HepG2 (cell line): ENCODE data around the gene TMEM141.

Source experiments
- HCFC1 ChIP-seq: fragments of 150-350 bp; IDR thresholded peaks from 2 replicates; pipeline ENCODE4 v1.6.1; 2014; ENCODE audit warnings: low read depth, low read length
- MLLT10 ChIP-seq: sonication (generic); formaldehyde crosslinking; IDR thresholded peaks from 2 replicates; pipeline ENCODE4 v1.4.0; 2020; ENCODE audit warnings: missing genetic modification reagents
- RBM39 ChIP-seq: fragments of 200-400 bp; formaldehyde crosslinking; IDR thresholded peaks from one replicate; pipeline ENCODE4 v1.6.1; 2018; ENCODE audit warnings: antibody characterized with exemption, mild to moderate bottlenecking, low read depth, low read length; ENCODE audit not compliant: poor library complexity, severe bottlenecking
- TEAD2 ChIP-seq: sonication (generic); formaldehyde crosslinking; IDR thresholded peaks from 2 replicates; pipeline ENCODE4 v1.9.0; 2021; ENCODE audit warnings: missing genetic modification reagents
- XRCC5 ChIP-seq: fragments of 200-400 bp; formaldehyde crosslinking; optimal IDR thresholded peaks from 2 replicates; pipeline ENCODE3; 2017; ENCODE audit warnings: mild to moderate bottlenecking, low read length
- ZNF274 ChIP-seq: sonication (generic); formaldehyde crosslinking; IDR thresholded peaks from 2 replicates; pipeline ENCODE4 v1.5.1; 2020; ENCODE audit warnings: mild to moderate bottlenecking, missing genetic modification reagents
- ZNF562 ChIP-seq: sonication (generic); formaldehyde crosslinking; IDR thresholded peaks from 2 replicates; pipeline ENCODE4 v1.8.0; 2022; ENCODE audit warnings: missing genetic modification reagents, borderline replicate concordance
- TF ChIP-seq, protein P1 (sequence below): sonication (generic); formaldehyde crosslinking; IDR thresholded peaks from 2 replicates; pipeline ENCODE4 v1.4.0; 2020; ENCODE audit warnings: missing genetic modification reagents
- TF ChIP-seq, protein P2 (sequence below): sonication (generic); formaldehyde crosslinking; IDR thresholded peaks from 2 replicates; pipeline ENCODE4 v1.4.0; 2020; ENCODE audit warnings: mild to moderate bottlenecking, low read depth, missing genetic modification reagents
- TF ChIP-seq, protein P3 (sequence below): sonication (generic); formaldehyde crosslinking; IDR thresholded peaks from 2 replicates; pipeline ENCODE4 v1.5.1; 2020; ENCODE audit warnings: missing genetic modification reagents, mild to moderate bottlenecking, borderline replicate concordance
- TF ChIP-seq, protein P4 (sequence below): sonication (generic); formaldehyde crosslinking; IDR thresholded peaks from 2 replicates; pipeline ENCODE4 v1.5.1; 2020; ENCODE audit warnings: mild to moderate bottlenecking, moderate library complexity, missing genetic modification reagents
- TF ChIP-seq, protein P5 (sequence below): IDR thresholded peaks from 2 replicates; pipeline ENCODE4 v1.4.0; 2020; ENCODE audit warnings: mild to moderate bottlenecking, missing genetic modification reagents
- TF ChIP-seq, protein P6 (sequence below): IDR thresholded peaks from 2 replicates; pipeline ENCODE4 v1.6.1; 2012; ENCODE audit warnings: low read depth, low read length, improper control_type of control experiment

DNA sequence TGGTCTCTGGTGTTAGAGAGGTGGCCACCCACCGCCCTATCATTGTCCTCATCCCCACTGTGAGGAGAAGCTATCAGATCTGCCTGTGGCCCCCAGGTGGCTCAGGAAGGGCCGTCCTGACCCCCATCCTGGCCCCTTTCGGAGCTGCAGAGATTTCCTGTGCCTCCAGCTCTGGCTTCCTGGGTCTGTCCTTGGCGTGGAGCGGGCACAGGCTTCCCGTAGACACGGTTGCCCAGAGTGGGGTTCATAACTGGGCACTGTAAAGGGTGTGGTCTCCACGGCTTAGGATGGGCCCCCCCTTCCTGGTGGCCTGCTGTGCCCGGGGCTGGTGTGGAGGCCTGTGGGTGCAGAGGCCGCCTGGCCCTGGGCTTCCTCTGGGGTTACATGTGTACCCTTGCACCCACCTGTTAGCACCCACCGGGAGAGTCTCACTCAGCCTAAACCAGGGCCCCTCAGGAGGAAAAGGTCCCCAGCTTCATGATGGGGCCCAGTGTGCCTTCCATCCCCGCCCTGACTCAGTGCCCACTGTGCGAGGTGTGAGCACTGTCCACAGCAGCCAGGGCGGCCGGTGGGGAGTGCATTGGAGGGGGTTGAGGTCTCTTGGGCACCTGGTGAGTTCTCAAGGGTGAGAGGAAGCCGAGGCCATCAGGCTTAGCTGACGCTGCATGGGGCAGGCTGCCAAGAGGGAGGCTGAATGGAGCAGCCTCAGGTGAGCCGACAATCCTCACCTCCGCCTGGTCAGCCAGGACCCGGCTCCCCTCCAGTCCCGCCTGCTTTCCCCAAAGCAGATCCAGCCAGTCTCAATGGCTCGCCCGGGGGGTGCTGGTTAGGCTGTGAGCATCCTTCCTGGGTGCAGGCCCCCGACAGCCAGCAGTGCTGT lies 35.8 kb downstream of the TMEM141 start:
- TF ChIP-seq ZNF274 (CRISPR knock-in tag) (no peak), RBM39 (no peak), XRCC5 (no peak), MLLT10 (CRISPR knock-in tag) (no peak), HCFC1 (no peak), TEAD2 (no peak), ZNF562 (no peak)
- TF ChIP-seq, protein P1, sequence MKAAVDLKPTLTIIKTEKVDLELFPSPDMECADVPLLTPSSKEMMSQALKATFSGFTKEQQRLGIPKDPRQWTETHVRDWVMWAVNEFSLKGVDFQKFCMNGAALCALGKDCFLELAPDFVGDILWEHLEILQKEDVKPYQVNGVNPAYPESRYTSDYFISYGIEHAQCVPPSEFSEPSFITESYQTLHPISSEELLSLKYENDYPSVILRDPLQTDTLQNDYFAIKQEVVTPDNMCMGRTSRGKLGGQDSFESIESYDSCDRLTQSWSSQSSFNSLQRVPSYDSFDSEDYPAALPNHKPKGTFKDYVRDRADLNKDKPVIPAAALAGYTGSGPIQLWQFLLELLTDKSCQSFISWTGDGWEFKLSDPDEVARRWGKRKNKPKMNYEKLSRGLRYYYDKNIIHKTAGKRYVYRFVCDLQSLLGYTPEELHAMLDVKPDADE = no peak
- TF ChIP-seq, protein P2, sequence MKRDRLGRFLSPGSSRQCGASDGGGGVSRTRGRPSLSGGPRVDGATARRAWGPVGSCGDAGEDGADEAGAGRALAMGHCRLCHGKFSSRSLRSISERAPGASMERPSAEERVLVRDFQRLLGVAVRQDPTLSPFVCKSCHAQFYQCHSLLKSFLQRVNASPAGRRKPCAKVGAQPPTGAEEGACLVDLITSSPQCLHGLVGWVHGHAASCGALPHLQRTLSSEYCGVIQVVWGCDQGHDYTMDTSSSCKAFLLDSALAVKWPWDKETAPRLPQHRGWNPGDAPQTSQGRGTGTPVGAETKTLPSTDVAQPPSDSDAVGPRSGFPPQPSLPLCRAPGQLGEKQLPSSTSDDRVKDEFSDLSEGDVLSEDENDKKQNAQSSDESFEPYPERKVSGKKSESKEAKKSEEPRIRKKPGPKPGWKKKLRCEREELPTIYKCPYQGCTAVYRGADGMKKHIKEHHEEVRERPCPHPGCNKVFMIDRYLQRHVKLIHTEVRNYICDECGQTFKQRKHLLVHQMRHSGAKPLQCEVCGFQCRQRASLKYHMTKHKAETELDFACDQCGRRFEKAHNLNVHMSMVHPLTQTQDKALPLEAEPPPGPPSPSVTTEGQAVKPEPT (CRISPR knock-in tag) = no peak
- TF ChIP-seq, protein P3, sequence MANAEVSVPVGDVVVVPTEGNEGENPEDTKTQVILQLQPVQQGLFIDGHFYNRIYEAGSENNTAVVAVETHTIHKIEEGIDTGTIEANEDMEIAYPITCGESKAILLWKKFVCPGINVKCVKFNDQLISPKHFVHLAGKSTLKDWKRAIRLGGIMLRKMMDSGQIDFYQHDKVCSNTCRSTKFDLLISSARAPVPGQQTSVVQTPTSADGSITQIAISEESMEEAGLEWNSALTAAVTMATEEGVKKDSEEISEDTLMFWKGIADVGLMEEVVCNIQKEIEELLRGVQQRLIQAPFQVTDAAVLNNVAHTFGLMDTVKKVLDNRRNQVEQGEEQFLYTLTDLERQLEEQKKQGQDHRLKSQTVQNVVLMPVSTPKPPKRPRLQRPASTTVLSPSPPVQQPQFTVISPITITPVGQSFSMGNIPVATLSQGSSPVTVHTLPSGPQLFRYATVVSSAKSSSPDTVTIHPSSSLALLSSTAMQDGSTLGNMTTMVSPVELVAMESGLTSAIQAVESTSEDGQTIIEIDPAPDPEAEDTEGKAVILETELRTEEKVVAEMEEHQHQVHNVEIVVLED = no peak
- TF ChIP-seq, protein P4, sequence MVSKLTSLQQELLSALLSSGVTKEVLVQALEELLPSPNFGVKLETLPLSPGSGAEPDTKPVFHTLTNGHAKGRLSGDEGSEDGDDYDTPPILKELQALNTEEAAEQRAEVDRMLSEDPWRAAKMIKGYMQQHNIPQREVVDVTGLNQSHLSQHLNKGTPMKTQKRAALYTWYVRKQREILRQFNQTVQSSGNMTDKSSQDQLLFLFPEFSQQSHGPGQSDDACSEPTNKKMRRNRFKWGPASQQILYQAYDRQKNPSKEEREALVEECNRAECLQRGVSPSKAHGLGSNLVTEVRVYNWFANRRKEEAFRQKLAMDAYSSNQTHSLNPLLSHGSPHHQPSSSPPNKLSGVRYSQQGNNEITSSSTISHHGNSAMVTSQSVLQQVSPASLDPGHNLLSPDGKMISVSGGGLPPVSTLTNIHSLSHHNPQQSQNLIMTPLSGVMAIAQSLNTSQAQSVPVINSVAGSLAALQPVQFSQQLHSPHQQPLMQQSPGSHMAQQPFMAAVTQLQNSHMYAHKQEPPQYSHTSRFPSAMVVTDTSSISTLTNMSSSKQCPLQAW = no peak
- TF ChIP-seq, protein P5, sequence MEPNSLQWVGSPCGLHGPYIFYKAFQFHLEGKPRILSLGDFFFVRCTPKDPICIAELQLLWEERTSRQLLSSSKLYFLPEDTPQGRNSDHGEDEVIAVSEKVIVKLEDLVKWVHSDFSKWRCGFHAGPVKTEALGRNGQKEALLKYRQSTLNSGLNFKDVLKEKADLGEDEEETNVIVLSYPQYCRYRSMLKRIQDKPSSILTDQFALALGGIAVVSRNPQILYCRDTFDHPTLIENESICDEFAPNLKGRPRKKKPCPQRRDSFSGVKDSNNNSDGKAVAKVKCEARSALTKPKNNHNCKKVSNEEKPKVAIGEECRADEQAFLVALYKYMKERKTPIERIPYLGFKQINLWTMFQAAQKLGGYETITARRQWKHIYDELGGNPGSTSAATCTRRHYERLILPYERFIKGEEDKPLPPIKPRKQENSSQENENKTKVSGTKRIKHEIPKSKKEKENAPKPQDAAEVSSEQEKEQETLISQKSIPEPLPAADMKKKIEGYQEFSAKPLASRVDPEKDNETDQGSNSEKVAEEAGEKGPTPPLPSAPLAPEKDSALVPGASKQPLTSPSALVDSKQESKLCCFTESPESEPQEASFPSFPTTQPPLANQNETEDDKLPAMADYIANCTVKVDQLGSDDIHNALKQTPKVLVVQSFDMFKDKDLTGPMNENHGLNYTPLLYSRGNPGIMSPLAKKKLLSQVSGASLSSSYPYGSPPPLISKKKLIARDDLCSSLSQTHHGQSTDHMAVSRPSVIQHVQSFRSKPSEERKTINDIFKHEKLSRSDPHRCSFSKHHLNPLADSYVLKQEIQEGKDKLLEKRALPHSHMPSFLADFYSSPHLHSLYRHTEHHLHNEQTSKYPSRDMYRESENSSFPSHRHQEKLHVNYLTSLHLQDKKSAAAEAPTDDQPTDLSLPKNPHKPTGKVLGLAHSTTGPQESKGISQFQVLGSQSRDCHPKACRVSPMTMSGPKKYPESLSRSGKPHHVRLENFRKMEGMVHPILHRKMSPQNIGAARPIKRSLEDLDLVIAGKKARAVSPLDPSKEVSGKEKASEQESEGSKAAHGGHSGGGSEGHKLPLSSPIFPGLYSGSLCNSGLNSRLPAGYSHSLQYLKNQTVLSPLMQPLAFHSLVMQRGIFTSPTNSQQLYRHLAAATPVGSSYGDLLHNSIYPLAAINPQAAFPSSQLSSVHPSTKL (CRISPR knock-in tag) = no peak
- TF ChIP-seq, protein P6, sequence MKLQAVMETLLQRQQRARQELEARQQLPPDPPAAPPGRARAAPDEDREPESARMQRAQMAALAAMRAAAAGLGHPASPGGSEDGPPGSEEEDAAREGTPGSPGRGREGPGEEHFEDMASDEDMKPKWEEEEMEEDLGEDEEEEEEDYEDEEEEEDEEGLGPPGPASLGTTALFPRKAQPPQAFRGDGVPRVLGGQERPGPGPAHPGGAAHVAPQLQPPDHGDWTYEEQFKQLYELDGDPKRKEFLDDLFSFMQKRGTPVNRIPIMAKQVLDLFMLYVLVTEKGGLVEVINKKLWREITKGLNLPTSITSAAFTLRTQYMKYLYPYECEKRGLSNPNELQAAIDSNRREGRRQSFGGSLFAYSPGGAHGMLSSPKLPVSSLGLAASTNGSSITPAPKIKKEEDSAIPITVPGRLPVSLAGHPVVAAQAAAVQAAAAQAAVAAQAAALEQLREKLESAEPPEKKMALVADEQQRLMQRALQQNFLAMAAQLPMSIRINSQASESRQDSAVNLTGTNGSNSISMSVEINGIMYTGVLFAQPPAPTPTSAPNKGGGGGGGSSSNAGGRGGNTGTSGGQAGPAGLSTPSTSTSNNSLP = no peak
